Adrenal gland (tissue), 5 donors: Measurements from ENCODE around the gene CCDC27.

Source experiments
- CTCF ChIP-seq, 6 experiments: fragments of 450-650 bp in 4 of 6; fragments of 200-600 bp in 2 of 6; sonication (generic) in 1 of 6; IDR thresholded peaks; 1 replicate in 5 of 6; 2 replicates in 1 of 6; pipeline versions ENCODE4 v1.5.1 to v1.8.0; 2016 to 2021; ENCODE audit warnings: antibody characterized with exemption in 6 of 6, mild to moderate bottlenecking in 2 of 6, moderate library complexity in 1 of 6
- POLR2A ChIP-seq, 2 donors: fragments of 450-650 bp; IDR thresholded peaks; one replicate each; pipeline ENCODE4 v1.6.1; 2017; ENCODE audit warnings: antibody characterized with exemption in 2 of 2, mild to moderate bottlenecking in 2 of 2, moderate library complexity in 1 of 2
- donor health status: DM: no; HTN: no; CAD: no.

DNA sequence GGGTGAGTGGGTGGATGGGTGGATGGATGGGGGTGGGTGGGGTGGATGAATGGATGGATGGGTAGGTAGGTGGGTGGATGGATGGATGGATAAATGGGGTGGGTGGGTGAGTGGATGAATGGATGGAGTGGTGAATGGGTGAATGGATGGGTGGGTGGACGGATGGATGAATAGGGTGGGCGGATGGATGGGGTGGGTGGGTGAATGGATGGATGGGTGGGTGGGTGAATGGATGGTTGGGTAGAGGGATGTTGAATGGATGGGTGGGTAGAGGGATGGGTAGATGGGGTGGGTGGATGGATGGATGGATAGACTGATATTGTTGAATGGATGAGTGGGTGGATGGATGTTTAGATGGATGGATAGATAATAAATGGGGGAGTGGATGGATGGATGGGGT lies 26.9 kb upstream of the CCDC27 start:
- no peak for TF ChIP-seq POLR2A (IDR thresholded peaks at IDR 0.05)
- no peak for TF ChIP-seq CTCF (IDR thresholded peaks at IDR 0.05)
